BLaER1 treated with 17β-estradiol and CSF1 and Interleukin-3, amounts not matched to agents 10 nM and 100 nM (cell line): ENCODE measurements around the gene CDC23.

Experiments used
- H3K27ac ChIP-seq, 11 experiments: shearing (Covaris generic); formaldehyde crosslinking; 2 replicates each; pipeline ENCODE4 v1.8.1; 2022
- H3K27me3 ChIP-seq, 11 experiments: shearing (Covaris generic); formaldehyde crosslinking; 2 replicates each; pipeline ENCODE4 v1.8.1; 2022
- H3K36me3 ChIP-seq, 11 experiments: shearing (Covaris generic); formaldehyde crosslinking; 2 replicates each; pipeline ENCODE4 v1.8.1; 2022
- H3K4me1 ChIP-seq, 10 experiments: shearing (Covaris generic); formaldehyde crosslinking; 2 replicates each; pipeline ENCODE4 v1.8.1; 2022
- H3K4me2 ChIP-seq, 11 experiments: shearing (Covaris generic); formaldehyde crosslinking; 2 replicates each; pipeline ENCODE4 v1.8.1; 2022
- H3K4me3 ChIP-seq, 10 experiments: shearing (Covaris generic); formaldehyde crosslinking; 2 replicates each; pipeline ENCODE4 v1.8.1; 2022
- H3K9ac ChIP-seq, 11 experiments: shearing (Covaris generic); formaldehyde crosslinking; 2 replicates each; pipeline ENCODE4 v1.8.1; 2022
- H3K9me3 ChIP-seq, 11 experiments: shearing (Covaris generic); formaldehyde crosslinking; replicated peaks in 1 of 11; 2 replicates each; pipeline ENCODE4 v1.8.1; 2022
- H4K20me1 ChIP-seq, 11 experiments: shearing (Covaris generic); formaldehyde crosslinking; 2 replicates each; pipeline ENCODE4 v1.8.1; 2022
- Cebpa-rat ChIP-seq, 11 experiments: shearing (Covaris generic); IDR thresholded peaks; 2 replicates each; pipeline ENCODE4 v1.8.1; 2022

The CDC23 gene

DNA sequence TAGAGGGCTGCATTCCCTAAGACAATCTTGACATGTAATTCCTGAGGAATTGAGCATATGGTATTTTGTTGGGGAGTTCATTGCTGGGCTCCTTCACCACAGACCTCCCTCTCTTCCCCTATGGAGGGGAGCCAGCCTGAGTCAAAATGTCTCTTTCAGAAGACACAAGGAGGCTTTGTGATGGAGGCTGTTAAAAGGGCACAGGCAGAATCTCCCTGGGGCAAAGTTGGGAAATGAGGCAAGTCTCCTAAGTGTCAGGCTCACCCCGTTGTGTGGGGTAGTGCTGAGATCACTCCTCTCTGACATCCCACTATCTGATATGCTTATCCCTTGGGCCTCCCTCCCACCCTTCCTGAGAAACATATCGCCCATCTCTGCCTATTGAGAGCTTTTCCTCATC lies 30.7 kb upstream of the CDC23 start:
- no peak overlapping the region; a peak in 1 of 22 replicates for H3K4me2 ChIP-seq
- peaks cover 0 to 13% (median 9%) of the 10 kb centered on the region in 11 experiments; a peak in 10 of 22 replicates for H3K27me3 ChIP-seq
- H3K9me3 ChIP-seq, result peaks cover 0 to 7% (median 0%) of the 10 kb centered on the region in 11 experiments; a peak in 3 of 22 replicates
- no peak overlapping the region for H3K4me3 ChIP-seq
- TF ChIP-seq Cebpa-rat (IDR thresholded peaks at IDR 0.05), result no peak
- H4K20me1 ChIP-seq, result no peaks in the 10 kb centered on the region
- peaks cover 11 to 21% (median 13%) of the 10 kb centered on the region in 10 experiments for H3K4me1 ChIP-seq
- H3K27ac ChIP-seq, result no peak overlapping the region
- no peak overlapping the region for H3K9ac ChIP-seq
- H3K36me3 ChIP-seq, result no peaks in the 10 kb centered on the region

DNA sequence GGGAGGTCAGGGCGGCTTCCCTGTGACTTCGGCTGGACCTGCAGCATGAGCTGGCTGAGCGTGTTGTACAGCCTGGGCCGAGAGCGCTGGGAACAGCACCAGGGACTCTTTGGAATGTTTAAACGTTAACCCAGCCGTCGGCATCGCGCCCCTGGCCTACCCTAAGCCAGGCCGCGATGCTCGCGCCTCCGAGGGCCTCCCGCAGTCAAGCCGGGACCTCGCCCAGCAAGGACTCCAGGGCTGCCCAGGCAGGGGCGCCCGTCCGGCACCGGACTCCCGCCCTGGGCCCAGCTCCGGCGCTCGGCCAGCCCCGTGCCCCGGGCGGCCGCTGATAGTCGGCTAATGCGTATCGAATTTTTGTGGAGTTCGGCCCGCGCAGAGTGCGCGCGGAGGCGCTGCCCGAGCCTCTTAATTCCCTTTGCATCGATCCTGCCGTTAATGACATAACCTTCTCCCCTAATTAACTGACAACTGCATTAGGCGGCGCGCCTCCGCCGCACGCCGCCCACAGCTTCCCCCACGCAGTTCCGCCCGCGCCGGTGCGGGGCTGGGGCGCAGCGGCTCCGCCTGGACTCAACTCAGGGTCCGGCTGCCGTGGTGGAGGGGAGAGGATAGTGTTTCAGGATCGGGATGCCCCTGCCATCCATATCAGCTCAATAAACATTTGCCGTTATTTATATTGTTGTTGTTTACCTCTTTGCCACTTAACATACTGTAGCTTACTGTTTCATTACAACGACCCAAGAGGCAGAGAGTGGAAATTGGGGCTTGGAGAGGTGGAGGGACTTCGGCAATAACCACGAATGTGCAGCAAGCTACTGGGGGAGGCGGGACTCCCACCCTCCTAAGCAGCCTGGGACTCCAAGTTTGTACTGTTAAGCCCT lies 28.8 kb upstream of the CDC23 start:
- H3K9me3 ChIP-seq, result peaks cover 0 to 7% (median 0%) of the 10 kb centered on the region in 11 experiments; a peak in 3 of 22 replicates
- no peak for TF ChIP-seq Cebpa-rat (IDR thresholded peaks at IDR 0.05)
- peaks cover 11 to 21% (median 13%) of the 10 kb centered on the region in 10 experiments for H3K4me1 ChIP-seq
- no peaks in the 10 kb centered on the region for H4K20me1 ChIP-seq
- peaks cover 0 to 13% (median 9%) of the 10 kb centered on the region in 11 experiments; a peak in 10 of 22 replicates for H3K27me3 ChIP-seq
- H3K27ac ChIP-seq, result no peak overlapping the region
- no peaks in the 10 kb centered on the region for H3K36me3 ChIP-seq
- H3K4me2 ChIP-seq, result no peak overlapping the region; a peak in 1 of 22 replicates
- no peak overlapping the region for H3K9ac ChIP-seq
- no peak overlapping the region for H3K4me3 ChIP-seq

GRCh38 chr5:138240650-138241385 lies 27.7 kb upstream of the CDC23 start:
- Histone ChIP-seq H3K27me3 (peaks cover 0 to 13% (median 9%) of the 10 kb centered on the region in 11 experiments; a peak in 10 of 22 replicates), H3K9me3 (peaks cover 0 to 7% (median 0%) of the 10 kb centered on the region in 11 experiments; a peak in 3 of 22 replicates), H3K27ac (peak overlapping the region in 2 of 11 experiments; percentile 28 to 30; a peak in 1 of 22 replicates), H3K36me3 (no peaks in the 10 kb centered on the region), H3K9ac (no peak overlapping the region), H3K4me3 (no peak overlapping the region), H3K4me1 (peaks cover 11 to 21% (median 13%) of the 10 kb centered on the region in 10 experiments), H4K20me1 (no peaks in the 10 kb centered on the region), H3K4me2 (peak overlapping the region; percentile 42 to 77 (median 54))
- TF ChIP-seq Cebpa-rat (IDR thresholded peaks at IDR 0.05), result no peak

- Histone ChIP-seq H3K27me3 (peaks cover 0 to 13% (median 9%) of the 10 kb centered on the region in 11 experiments; a peak in 10 of 22 replicates), H3K4me2 (no peak overlapping the region), H3K4me1 (peaks cover 11 to 21% (median 13%) of the 10 kb centered on the region in 10 experiments), H3K36me3 (no peaks in the 10 kb centered on the region), H4K20me1 (no peaks in the 10 kb centered on the region), H3K27ac (no peak overlapping the region), H3K9me3 (peaks cover 0 to 7% (median 0%) of the 10 kb centered on the region in 11 experiments; a peak in 3 of 22 replicates), H3K9ac (no peak overlapping the region), H3K4me3 (no peak overlapping the region)
- no peak for TF ChIP-seq Cebpa-rat (IDR thresholded peaks at IDR 0.05)
Observed at GRCh38 chr5:138238034-138238433, 24.9 kb upstream of the CDC23 start.

DNA sequence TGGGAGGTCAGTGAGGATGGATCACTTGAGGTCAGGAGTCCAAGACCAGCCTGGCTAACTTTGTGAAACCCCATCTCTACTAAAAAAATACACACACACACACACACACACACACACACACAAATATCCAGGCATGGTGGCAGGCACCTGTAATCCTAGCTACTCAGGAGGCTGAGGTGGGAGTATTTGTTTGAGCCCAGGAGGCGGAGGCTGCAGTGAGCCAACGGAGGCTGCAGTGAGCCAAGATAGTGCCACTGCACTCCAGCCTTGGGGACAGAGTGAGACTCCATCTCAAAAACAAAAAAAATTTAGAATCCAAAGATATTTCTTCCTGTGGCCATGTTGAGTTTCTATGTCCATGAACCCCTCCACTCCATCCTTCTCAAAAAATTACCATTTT lies 21.5 kb upstream of the CDC23 start:
- Histone ChIP-seq H3K9me3 (no peaks in the 10 kb centered on the region), H3K4me3 (no peak overlapping the region), H3K4me1 (peaks cover 0 to 9% (median 7%) of the 10 kb centered on the region in 10 experiments; a peak in 14 of 20 replicates), H4K20me1 (no peaks in the 10 kb centered on the region), H3K27ac (no peak overlapping the region), H3K27me3 (no peaks in the 10 kb centered on the region), H3K9ac (no peak overlapping the region), H3K4me2 (no peak overlapping the region), H3K36me3 (no peaks in the 10 kb centered on the region)
- TF ChIP-seq Cebpa-rat (IDR thresholded peaks at IDR 0.05), result no peak

DNA sequence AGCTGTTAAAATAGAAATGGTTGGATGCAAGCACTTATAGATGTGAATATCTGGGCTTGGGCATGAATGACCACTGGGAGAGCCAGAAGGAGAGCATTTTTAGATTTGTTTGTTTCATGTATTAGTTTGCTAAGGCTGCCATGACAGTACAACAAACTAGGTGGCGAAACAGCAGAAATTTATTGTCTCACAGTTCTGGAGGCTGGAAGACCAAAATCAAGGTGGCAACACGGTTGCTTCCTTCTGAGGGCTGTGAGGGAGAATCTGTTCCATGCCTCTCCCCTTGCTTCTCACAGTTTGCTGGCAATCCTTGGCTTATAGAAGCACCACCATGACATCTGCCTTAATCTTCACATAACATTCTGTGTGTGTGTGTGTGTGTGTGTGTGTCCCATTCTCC lies 20.2 kb upstream of the CDC23 start:
- H3K27ac ChIP-seq, result no peak overlapping the region
- H3K27me3 ChIP-seq, result no peaks in the 10 kb centered on the region

GRCh38 chr5:138230981-138231589 lies 18.0 kb upstream of the CDC23 start:
- Histone ChIP-seq H3K9me3 (peaks cover 6 to 12% (median 9%) of the 10 kb centered on the region in 11 experiments), H4K20me1 (no peaks in the 10 kb centered on the region), H3K4me3 (no peak overlapping the region), H3K4me2 (peak overlapping the region in 2 of 11 experiments; percentile 26 to 31; a peak in 1 of 22 replicates), H3K9ac (no peak overlapping the region), H3K27ac (no peak overlapping the region), H3K27me3 (no peaks in the 10 kb centered on the region), H3K4me1 (peaks cover 0 to 7% (median 5%) of the 10 kb centered on the region in 10 experiments; a peak in 14 of 20 replicates), H3K36me3 (no peaks in the 10 kb centered on the region)
- no peak for TF ChIP-seq Cebpa-rat (IDR thresholded peaks at IDR 0.05)

More for the DNA sequence above, 20.2 kb upstream of the CDC23 start:
- no peak for TF ChIP-seq Cebpa-rat (IDR thresholded peaks at IDR 0.05)
- no peaks in the 10 kb centered on the region for H3K9me3 ChIP-seq
- no peak overlapping the region for H3K9ac ChIP-seq
- no peaks in the 10 kb centered on the region for H4K20me1 ChIP-seq
- no peak overlapping the region for H3K4me3 ChIP-seq
- H3K36me3 ChIP-seq, result no peaks in the 10 kb centered on the region
- H3K4me2 ChIP-seq, result no peak overlapping the region
- H3K4me1 ChIP-seq, result peaks cover 0 to 7% (median 5%) of the 10 kb centered on the region in 10 experiments; a peak in 14 of 20 replicates

- Histone ChIP-seq H4K20me1 (no peaks in the 10 kb centered on the region), H3K27me3 (peaks cover 0 to 3% (median 0%) of the 10 kb centered on the region in 11 experiments; a peak in 1 of 22 replicates), H3K4me2 (no peak overlapping the region), H3K27ac (no peak overlapping the region), H3K9me3 (peaks cover 11 to 18% (median 16%) of the 10 kb centered on the region in 11 experiments), H3K4me1 (peaks cover 0 to 7% (median 5%) of the 10 kb centered on the region in 10 experiments; a peak in 14 of 20 replicates), H3K4me3 (no peak overlapping the region), H3K36me3 (no peaks in the 10 kb centered on the region), H3K9ac (no peak overlapping the region)
- TF ChIP-seq Cebpa-rat (IDR thresholded peaks at IDR 0.05), result no peak
Observed at GRCh38 chr5:138230261-138230660, 17.1 kb upstream of the CDC23 start.
